GM18951 (cell line): Measurements from ENCODE around the gene NOLC1.

Source experiments
- POLR2A ChIP-seq: IDR thresholded peaks from 4 replicates; pipeline ENCODE4 v1.6.1; 2011; ENCODE audit warnings: mild to moderate bottlenecking; ENCODE audit not compliant: insufficient read length, insufficient read depth; ENCODE audit errors: extremely low read depth
- in situ Hi-C: fragments of 300-500 bp; cut with MboI; formaldehyde crosslinking; loops from one replicate; pipeline ENCODE4 v1.12.0; 2022; ENCODE audit warnings: low sequenced_read_pairs, mixed read lengths, inconsistent platforms; ENCODE audit not compliant: unreplicated experiment

NOLC1 gene

GRCh38 chr10:102117391-102118159 is 34.6 kb upstream of the NOLC1 start:
- peak; percentile 29 for TF ChIP-seq POLR2A
- in situ Hi-C loops, result no loop called here

- no peak for TF ChIP-seq POLR2A
- in situ Hi-C loops, result no loop called here
These were observed 33.3 kb upstream of the NOLC1 start for GRCh38 chr10:102118867-102119266.

GRCh38 chr10:102119417-102120141 is 32.6 kb upstream of the NOLC1 start:
- no peak for TF ChIP-seq POLR2A
- in situ Hi-C loops, result no loop called here

GRCh38 chr10:102120142-102120990 is 31.8 kb upstream of the NOLC1 start, which contains the start of gene LDB1:
Gene LDB1, minus strand, starts transcription at chr10:102120368. Its CDS starts 258 bp downstream, at chr10:102120110.
- TF ChIP-seq POLR2A, result peak; percentile 72
- in situ Hi-C loops, result no loop called here

GRCh38 chr10:102120991-102121738 is 31.0 kb upstream of the NOLC1 start:
- in situ Hi-C loops, result no loop called here
- no peak for TF ChIP-seq POLR2A

GRCh38 chr10:102121739-102122372 is 30.3 kb upstream of the NOLC1 start:
- in situ Hi-C loops, result no loop called here
- no peak for TF ChIP-seq POLR2A

- no peak for TF ChIP-seq POLR2A
- in situ Hi-C loops, result no loop called here
These were observed 29.7 kb upstream of the NOLC1 start for GRCh38 chr10:102122450-102122849.

- in situ Hi-C loops, result no loop called here
- TF ChIP-seq POLR2A, result no peak
These were observed 29.0 kb upstream of the NOLC1 start for GRCh38 chr10:102123223-102123622.

- in situ Hi-C loops, result no loop called here
- no peak for TF ChIP-seq POLR2A
These were observed 20.7 kb upstream of the NOLC1 start for GRCh38 chr10:102131286-102132170.

GRCh38 chr10:102132193-102132562 is 20.0 kb upstream of the NOLC1 start:
- no peak for TF ChIP-seq POLR2A
- in situ Hi-C loops, result no loop called here
